ENCODE measurements around the gene HSD17B10.

- TF ChIP-seq POLR2A (IDR thresholded peaks at IDR 0.05) (no peak), CTCF (IDR thresholded peaks at IDR 0.05) (no peak)
These were observed 8.1 kb upstream of the HSD17B10 start for GRCh38 chrX:53442322-53442631.

All from esophagus squamous epithelium (tissue), 4 donors.